ENCODE measurements around the gene SUGCT.
A peak's percentile ranks its signal among the peaks of the same experiment; 100 is the strongest.

Gene SUGCT

DNA sequence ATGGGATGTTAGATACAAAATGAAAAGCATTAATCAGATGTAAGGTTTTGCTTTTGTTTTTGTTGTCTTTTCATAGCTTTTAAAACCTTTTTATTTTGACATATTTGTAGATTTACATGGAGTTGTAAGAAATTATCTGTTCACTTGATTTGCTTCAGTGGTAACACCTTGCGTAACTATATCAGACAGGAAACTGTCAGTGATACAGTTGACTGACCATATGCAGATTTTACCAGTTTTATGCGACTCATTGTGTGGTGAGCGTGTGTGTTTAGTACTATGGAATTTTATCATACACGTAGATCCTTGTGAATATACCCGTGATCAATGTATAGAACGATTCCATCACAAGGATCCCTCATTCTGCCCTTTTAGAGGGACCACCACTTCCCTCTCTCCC, 701.4 kb downstream of the SUGCT start:
- in situ Hi-C loops (cut with HindIII; ENCODE audit: low pct_ligation_motif_present, low sequenced_read_pairs): no loop called here
- DNase-seq: no peak
- no peaks in the 10 kb centered on the region for H3K36me3 ChIP-seq (replicated peaks)
- no peak overlapping the region for H3K4me3 ChIP-seq (ENCODE audit: low read depth, low read length)
- no peaks in the 10 kb centered on the region for H3K27me3 ChIP-seq (replicated peaks)
- H3K27ac ChIP-seq: no peak overlapping the region
- TF ChIP-seq, protein P1, sequence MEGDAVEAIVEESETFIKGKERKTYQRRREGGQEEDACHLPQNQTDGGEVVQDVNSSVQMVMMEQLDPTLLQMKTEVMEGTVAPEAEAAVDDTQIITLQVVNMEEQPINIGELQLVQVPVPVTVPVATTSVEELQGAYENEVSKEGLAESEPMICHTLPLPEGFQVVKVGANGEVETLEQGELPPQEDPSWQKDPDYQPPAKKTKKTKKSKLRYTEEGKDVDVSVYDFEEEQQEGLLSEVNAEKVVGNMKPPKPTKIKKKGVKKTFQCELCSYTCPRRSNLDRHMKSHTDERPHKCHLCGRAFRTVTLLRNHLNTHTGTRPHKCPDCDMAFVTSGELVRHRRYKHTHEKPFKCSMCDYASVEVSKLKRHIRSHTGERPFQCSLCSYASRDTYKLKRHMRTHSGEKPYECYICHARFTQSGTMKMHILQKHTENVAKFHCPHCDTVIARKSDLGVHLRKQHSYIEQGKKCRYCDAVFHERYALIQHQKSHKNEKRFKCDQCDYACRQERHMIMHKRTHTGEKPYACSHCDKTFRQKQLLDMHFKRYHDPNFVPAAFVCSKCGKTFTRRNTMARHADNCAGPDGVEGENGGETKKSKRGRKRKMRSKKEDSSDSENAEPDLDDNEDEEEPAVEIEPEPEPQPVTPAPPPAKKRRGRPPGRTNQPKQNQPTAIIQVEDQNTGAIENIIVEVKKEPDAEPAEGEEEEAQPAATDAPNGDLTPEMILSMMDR (IDR thresholded peaks at IDR 0.05; ENCODE audit: low read depth, low read length, missing control alignments): no peak

DNA sequence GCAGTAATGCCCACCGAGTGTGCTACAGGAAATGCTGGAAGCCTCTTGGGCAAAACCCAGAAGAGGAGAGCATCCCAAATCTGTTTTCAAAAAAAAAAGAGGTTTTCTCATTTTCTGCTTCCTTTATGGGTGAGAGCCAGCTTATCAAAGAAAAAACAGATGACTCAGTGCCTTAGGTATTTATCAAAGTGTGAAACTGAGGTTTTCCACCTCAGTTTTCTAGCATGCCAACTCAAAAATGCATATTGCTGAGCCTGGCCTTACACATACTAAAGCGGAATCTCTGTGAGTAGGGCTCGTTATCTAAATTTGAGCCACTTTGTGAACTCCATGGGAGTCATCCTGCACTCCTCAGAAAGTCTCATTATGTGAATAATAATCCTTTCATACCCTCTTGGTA, 705.1 kb downstream of the SUGCT start:
- Histone ChIP-seq H3K27me3 (replicated peaks) (no peaks in the 10 kb centered on the region), H3K4me3 (ENCODE audit: low read depth, low read length) (no peak overlapping the region), H3K27ac (peak overlapping the region; percentile 35), H3K36me3 (replicated peaks) (no peaks in the 10 kb centered on the region)
- TF ChIP-seq, protein P1 (IDR thresholded peaks at IDR 0.05; ENCODE audit: low read depth, low read length, missing control alignments): no peak
- peak; percentile 87 for DNase-seq
- in situ Hi-C loops (cut with HindIII; ENCODE audit: low pct_ligation_motif_present, low sequenced_read_pairs): no loop called here

DNA sequence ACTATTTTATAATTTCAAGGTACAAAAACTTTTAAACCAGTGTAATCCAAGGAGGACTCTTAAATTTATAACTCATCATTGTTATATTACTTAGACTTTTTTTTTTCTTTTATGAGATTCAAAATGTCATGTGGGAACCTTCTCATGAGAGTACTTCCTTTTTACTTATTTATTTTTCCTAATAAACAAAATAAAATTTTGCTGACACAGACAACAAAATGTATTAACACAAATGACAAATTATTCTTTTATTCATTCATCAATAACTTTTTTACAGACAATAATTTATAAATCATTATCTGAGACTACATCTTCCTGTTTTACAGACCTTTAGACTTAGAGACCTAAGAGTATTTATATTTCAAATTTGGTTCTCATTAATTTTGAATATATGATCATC, 706.2 kb downstream of the SUGCT start:
- H3K27ac ChIP-seq: no peak overlapping the region
- H3K4me3 ChIP-seq (ENCODE audit: low read depth, low read length): no peak overlapping the region
- H3K36me3 ChIP-seq (replicated peaks): no peaks in the 10 kb centered on the region
- H3K27me3 ChIP-seq (replicated peaks): no peaks in the 10 kb centered on the region
- DNase-seq: no peak
- in situ Hi-C loops (cut with HindIII; ENCODE audit: low pct_ligation_motif_present, low sequenced_read_pairs): no loop called here
- TF ChIP-seq, protein P1 (IDR thresholded peaks at IDR 0.05; ENCODE audit: low read depth, low read length, missing control alignments): no peak

DNA sequence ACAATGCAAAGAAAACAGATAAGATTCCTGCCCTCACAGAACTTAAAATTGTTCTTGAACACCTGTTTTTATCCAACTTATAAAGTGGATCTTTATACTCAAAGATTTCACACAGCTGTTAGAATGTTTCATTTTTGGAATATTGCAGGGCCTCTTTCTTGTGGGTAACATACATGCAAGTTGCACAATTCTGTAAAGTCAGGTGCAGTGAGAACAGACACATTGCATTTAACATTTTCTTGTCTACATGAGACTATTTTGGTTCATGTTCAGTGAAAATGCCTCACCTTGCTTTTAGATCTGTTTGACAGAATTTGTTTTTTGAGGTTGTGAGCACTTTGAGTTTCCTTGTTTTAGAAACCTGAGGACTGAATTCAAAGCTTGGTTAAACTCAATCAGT, 707.8 kb downstream of the SUGCT start:
- TF ChIP-seq, protein P1 (IDR thresholded peaks at IDR 0.05; ENCODE audit: low read depth, low read length, missing control alignments): no peak
- in situ Hi-C loops (cut with HindIII; ENCODE audit: low pct_ligation_motif_present, low sequenced_read_pairs): no loop called here
- no peaks in the 10 kb centered on the region for H3K27me3 ChIP-seq (replicated peaks)

DNA sequence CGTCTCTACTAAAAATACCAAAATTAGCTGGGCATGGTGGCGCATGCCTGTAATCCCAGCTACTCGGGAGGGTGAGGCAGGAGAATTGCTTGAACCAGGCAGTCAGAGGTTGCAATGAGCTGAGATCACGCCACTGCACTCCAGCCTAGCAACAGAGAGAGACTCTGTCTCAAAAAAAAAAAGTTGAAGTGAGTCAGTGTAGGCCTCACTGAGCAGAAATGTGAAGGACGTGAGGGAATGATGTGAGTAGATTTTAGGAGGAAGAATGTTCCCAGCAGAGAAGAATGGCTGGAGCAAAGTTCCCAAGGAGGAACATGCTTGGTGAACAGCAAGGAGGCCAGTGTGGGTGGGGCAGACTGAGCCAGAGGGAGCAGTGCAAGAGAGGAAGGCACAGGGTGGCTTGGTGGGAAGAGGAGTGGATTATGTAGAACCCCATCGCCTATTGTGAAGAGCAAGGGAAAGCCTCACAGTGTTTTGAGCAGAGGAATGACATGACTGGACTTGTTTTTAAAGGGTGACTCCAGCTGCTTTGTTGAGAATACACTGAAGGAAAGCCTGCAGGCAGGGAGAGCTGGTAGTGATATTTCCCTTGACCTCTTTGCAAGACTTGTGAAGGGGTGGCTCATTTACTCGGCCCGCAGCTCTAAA, 708.7 kb downstream of the SUGCT start:
- in situ Hi-C loops (cut with HindIII; ENCODE audit: low pct_ligation_motif_present, low sequenced_read_pairs): no loop called here
- DNase-seq: peak; percentile 60
- Histone ChIP-seq H3K27ac (peak overlapping the region; percentile 73), H3K4me3 (ENCODE audit: low read depth, low read length) (no peak overlapping the region), H3K36me3 (replicated peaks) (no peaks in the 10 kb centered on the region), H3K27me3 (replicated peaks) (no peaks in the 10 kb centered on the region)
- TF ChIP-seq, protein P1 (IDR thresholded peaks at IDR 0.05; ENCODE audit: low read depth, low read length, missing control alignments): no peak

More for the DNA sequence above, 707.8 kb downstream of the SUGCT start:
- no peak for DNase-seq
- Histone ChIP-seq H3K27ac (no peak overlapping the region), H3K4me3 (ENCODE audit: low read depth, low read length) (no peak overlapping the region), H3K36me3 (replicated peaks) (no peaks in the 10 kb centered on the region)

DNA sequence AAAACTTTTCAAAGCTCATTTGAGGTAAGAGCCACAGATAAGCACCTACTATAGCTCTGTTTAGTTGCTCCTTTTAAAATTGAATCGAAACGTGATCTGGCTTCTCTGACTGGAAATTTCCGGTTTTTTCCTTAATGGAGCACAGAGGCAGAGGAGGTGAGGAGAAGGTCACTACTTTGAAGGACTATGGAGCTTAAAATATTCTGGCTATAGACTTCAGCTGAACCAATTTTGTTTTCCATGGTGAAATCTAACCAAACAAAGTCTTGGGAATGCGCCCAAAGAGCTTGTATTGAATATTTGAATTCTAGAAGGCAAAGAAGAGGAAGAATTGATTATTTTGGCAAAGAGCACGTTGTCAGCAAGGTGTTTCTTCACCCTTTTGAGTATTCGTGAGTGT, 711.1 kb downstream of the SUGCT start:
- in situ Hi-C loops (cut with HindIII; ENCODE audit: low pct_ligation_motif_present, low sequenced_read_pairs): no loop called here

More for the DNA sequence above, 711.1 kb downstream of the SUGCT start:
- TF ChIP-seq, protein P1 (IDR thresholded peaks at IDR 0.05; ENCODE audit: low read depth, low read length, missing control alignments): no peak
- H3K27me3 ChIP-seq (replicated peaks): no peaks in the 10 kb centered on the region
- no peak overlapping the region for H3K27ac ChIP-seq
- H3K36me3 ChIP-seq (replicated peaks): no peaks in the 10 kb centered on the region
- no peak for DNase-seq
- H3K4me3 ChIP-seq (ENCODE audit: low read depth, low read length): no peak overlapping the region
